C4-2B (cell line): Measurements from ENCODE around the gene PCDHA10.
A peak's percentile ranks its signal among the peaks of the same experiment; 100 is the strongest.

Experiments
- H3K27ac ChIP-seq: fragments of 450-650 bp; 2 replicates; pipeline ENCODE4 v1.5.1; 2017
- CTCF ChIP-seq: fragments of 450-650 bp; conservative IDR thresholded peaks from 2 replicates; pipeline ENCODE4 v1.5.1; 2017; ENCODE audit warnings: mild to moderate bottlenecking
- ZFX ChIP-seq: fragments of 450-650 bp; IDR thresholded peaks from 2 replicates; pipeline ENCODE4 v1.6.1; 2017

PCDHA10 gene

GRCh38 chr5:140877262-140877581 lies 21.5 kb downstream of the PCDHA10 start:
- no peak overlapping the region for H3K27ac ChIP-seq
- TF ChIP-seq ZFX: no peak
- TF ChIP-seq CTCF: no peak

- H3K27ac ChIP-seq: no peak within 1 kb of the TSS
- TF ChIP-seq CTCF (peak; percentile 72), ZFX (no peak)
Observed at GRCh38 chr5:140881889-140882590, 26.3 kb downstream of the PCDHA10 start, which contains the start of gene PCDHA13. TSS of gene PCDHA13 (plus strand) at chr5:140882124. CDS start at chr5:140882269, 145 bp downstream.

GRCh38 chr5:140882591-140882899 lies 26.8 kb downstream of the PCDHA10 start:
- TF ChIP-seq CTCF (peak; percentile 54), ZFX (no peak)
- H3K27ac ChIP-seq: no peak overlapping the region

GRCh38 chr5:140883373-140883772 lies 27.7 kb downstream of the PCDHA10 start:
- TF ChIP-seq ZFX (no peak), CTCF (no peak)
- H3K27ac ChIP-seq: no peak overlapping the region

GRCh38 chr5:140883927-140884697 lies 28.4 kb downstream of the PCDHA10 start:
- no peak overlapping the region for H3K27ac ChIP-seq
- TF ChIP-seq CTCF (no peak), ZFX (no peak)

- TF ChIP-seq ZFX (no peak), CTCF (no peak)
- H3K27ac ChIP-seq: no peak overlapping the region
Observed at GRCh38 chr5:140916325-140916724, 60.6 kb downstream of the PCDHA10 start.
